T-helper 9 cell (primary cell): Measurements from ENCODE around the gene ADGRF3.
A peak's percentile ranks its signal among the peaks of the same experiment; 100 is the strongest.
"Not testable (repeated sequence)": the region's sequence is repeated elsewhere in the genome, so short reads cannot be mapped to it uniquely, and the experiment has no call there.

Experiments
- DNase-seq: peaks from one replicate; pipeline ENCODE4 v3.0.0-alpha.2; 2020

The ADGRF3 gene

GRCh38 chr2:26351375-26352090 is 4.9 kb upstream of the ADGRF3 start:
- no peak for DNase-seq

GRCh38 chr2:26349690-26350089 is 3.1 kb upstream of the ADGRF3 start:
- no peak for DNase-seq

- DNase-seq: no peak
These were observed 787 bp upstream of the ADGRF3 start for GRCh38 chr2:26347286-26347865.

- peak; percentile 98 for DNase-seq
These were observed 790 bp downstream of the ADGRF3 start, which contains the start of gene SELENOI for GRCh38 chr2:26345545-26346453. TSS of gene SELENOI (plus strand) at chr2:26346143. CDS start at chr2:26346233, 90 bp downstream.

- no peak for DNase-seq
These were observed 1.4 kb downstream of the ADGRF3 start for GRCh38 chr2:26345283-26345544.

- DNase-seq: no peak
These were observed 1.9 kb downstream of the ADGRF3 start for GRCh38 chr2:26344581-26345282.

GRCh38 chr2:26340831-26341230 is 5.8 kb downstream of the ADGRF3 start:
- DNase-seq: no peak

- no peak for DNase-seq
These were observed 9.3 kb downstream of the ADGRF3 start for GRCh38 chr2:26337298-26337697.

GRCh38 chr2:26336719-26337118 is 9.9 kb downstream of the ADGRF3 start:
- no peak for DNase-seq

- no peak for DNase-seq
These were observed 11.4 kb downstream of the ADGRF3 start for GRCh38 chr2:26335231-26335630.

- no peak for DNase-seq
These were observed 13.3 kb downstream of the ADGRF3 start for GRCh38 chr2:26333293-26333692.

- not testable (repeated sequence) for DNase-seq
These were observed 15.3 kb downstream of the ADGRF3 start for GRCh38 chr2:26331321-26331720.

GRCh38 chr2:26330604-26331003 is 16.0 kb downstream of the ADGRF3 start:
- DNase-seq: no peak

- DNase-seq: peak; percentile 71
These were observed 16.5 kb downstream of the ADGRF3 start for GRCh38 chr2:26330114-26330549.

GRCh38 chr2:26329083-26329482 is 17.5 kb downstream of the ADGRF3 start:
- DNase-seq: not testable (repeated sequence)

GRCh38 chr2:26327291-26328272 is 19.0 kb downstream of the ADGRF3 start:
- DNase-seq: no peak

- DNase-seq: no peak
These were observed 20.1 kb downstream of the ADGRF3 start for GRCh38 chr2:26326514-26326913.

- no peak for DNase-seq
These were observed 20.7 kb downstream of the ADGRF3 start for GRCh38 chr2:26325851-26326250.

- DNase-seq: no peak
These were observed 21.7 kb downstream of the ADGRF3 start for GRCh38 chr2:26324903-26325302.

GRCh38 chr2:26324479-26324878 is 22.1 kb downstream of the ADGRF3 start:
- not testable (repeated sequence) for DNase-seq

GRCh38 chr2:26318950-26319349 is 27.6 kb downstream of the ADGRF3 start:
- DNase-seq: no peak
